ENCODE results near the gene RFX8. TPM values are rescaled to one million over a fixed set of nuclear protein-coding genes. Genes with fewer than 3 reads are reported as not detected.

RFX8 gene
- total RNA-seq, 1 experiment from 2014 or later: not detected

GRCh38 chr2:101410114-101410513 is 64.8 kb downstream of the RFX8 start:
- TF ChIP-seq CTCF (IDR thresholded peaks at IDR 0.05; ENCODE audit: unreplicated experiment): no peak
- H3K4me3 Mint-ChIP-seq (ENCODE audit: low read depth, unreplicated experiment): no peak overlapping the region
- intact Hi-C loops (cut with micrococcal nuclease; ENCODE audit: unreplicated experiment): loop anchor here (10.0 kb wide), 2 partner anchors 285 to 1035 kb away; partner anchors contain the start of gene MAP4K4
- no peak for DNase-seq
- H3K4me1 Mint-ChIP-seq (ENCODE audit: low read depth, unreplicated experiment): peaks cover 5% of the 10 kb centered on the region
- CTCF ChIA-PET: interaction anchor here (0.6 to 0.8 kb wide), 2 partner anchors 61 to 561 kb away, joined by 3 read pairs; no protein-coding TSS in a partner anchor
- no peaks in the 10 kb centered on the region for H3K27me3 Mint-ChIP-seq (ENCODE audit: unreplicated experiment)
- H3K36me3 Mint-ChIP-seq (ENCODE audit: insufficient read depth, unreplicated experiment): no peaks in the 10 kb centered on the region
- no TSS peak for BruUV-seq (replicated peaks)
- H3K9me3 Mint-ChIP-seq (ENCODE audit: low read depth, unreplicated experiment): no peaks in the 10 kb centered on the region
- no peak overlapping the region for H3K27ac Mint-ChIP-seq (ENCODE audit: unreplicated experiment)

DNA sequence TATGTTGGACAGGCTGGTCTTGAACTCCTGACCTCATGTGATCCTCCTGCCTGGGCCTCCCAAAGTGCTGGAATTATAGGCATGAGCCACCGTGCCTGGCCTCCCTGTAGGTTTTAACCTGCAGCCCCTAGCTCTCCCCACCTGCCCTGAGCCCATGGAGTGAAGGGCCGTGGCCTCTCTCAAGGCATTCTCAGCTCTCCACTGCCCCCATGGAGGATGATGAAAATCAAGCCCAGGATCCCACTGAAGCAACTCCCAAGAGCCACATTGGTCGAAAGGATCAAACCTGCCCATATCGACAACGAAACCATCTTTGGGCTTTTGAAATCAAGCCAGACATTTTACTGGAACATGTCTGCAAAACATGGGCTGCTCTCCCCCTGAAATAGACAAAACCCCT is 65.2 kb downstream of the RFX8 start:
- peaks cover 5% of the 10 kb centered on the region for H3K4me1 Mint-ChIP-seq (ENCODE audit: low read depth, unreplicated experiment)
- H3K9me3 Mint-ChIP-seq (ENCODE audit: low read depth, unreplicated experiment): no peaks in the 10 kb centered on the region
- intact Hi-C loops (cut with micrococcal nuclease; ENCODE audit: unreplicated experiment): loop anchor here (10.0 kb wide), 2 partner anchors 285 to 1035 kb away; partner anchors contain the start of gene MAP4K4
- DNase-seq: no peak
- TF ChIP-seq CTCF (IDR thresholded peaks at IDR 0.05; ENCODE audit: unreplicated experiment): no peak
- no TSS peak for BruUV-seq (replicated peaks)
- CTCF ChIA-PET: interaction anchor here (0.8 kb wide), 1 partner anchor 61 kb away, joined by 3 read pairs; no protein-coding TSS in a partner anchor
- no peaks in the 10 kb centered on the region for H3K27me3 Mint-ChIP-seq (ENCODE audit: unreplicated experiment)
- no peaks in the 10 kb centered on the region for H3K36me3 Mint-ChIP-seq (ENCODE audit: insufficient read depth, unreplicated experiment)
- no peak overlapping the region for H3K4me3 Mint-ChIP-seq (ENCODE audit: low read depth, unreplicated experiment)
- H3K27ac Mint-ChIP-seq (ENCODE audit: unreplicated experiment): no peak overlapping the region

DNA sequence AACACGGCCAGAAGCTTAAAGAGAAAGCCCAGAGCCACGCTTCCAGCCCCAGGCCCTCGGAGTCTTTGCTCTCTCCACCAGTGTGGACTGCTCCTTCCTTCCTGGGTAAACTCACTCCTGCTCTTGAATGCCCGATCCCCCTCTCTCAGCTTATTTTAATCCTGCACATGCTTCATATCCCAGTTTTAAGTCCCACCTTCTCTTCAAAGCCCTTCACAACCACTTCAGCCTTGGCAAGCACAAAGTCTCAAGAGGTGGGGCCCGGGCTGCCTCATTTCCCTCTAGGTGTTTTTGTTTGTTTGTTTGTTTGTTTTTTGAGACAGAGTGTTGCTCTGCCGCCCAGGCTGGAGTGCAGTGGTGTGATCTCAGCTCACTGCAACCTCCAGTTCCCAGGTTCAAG is 66.0 kb downstream of the RFX8 start:
- Mint-ChIP-seq H3K36me3 (ENCODE audit: insufficient read depth, unreplicated experiment) (no peaks in the 10 kb centered on the region), H3K9me3 (ENCODE audit: low read depth, unreplicated experiment) (no peaks in the 10 kb centered on the region), H3K4me1 (ENCODE audit: low read depth, unreplicated experiment) (peaks cover 5% of the 10 kb centered on the region), H3K4me3 (ENCODE audit: low read depth, unreplicated experiment) (no peak overlapping the region), H3K27ac (ENCODE audit: unreplicated experiment) (no peak overlapping the region), H3K27me3 (ENCODE audit: unreplicated experiment) (no peaks in the 10 kb centered on the region)
- no TSS peak for BruUV-seq (replicated peaks)
- intact Hi-C loops (cut with micrococcal nuclease; ENCODE audit: unreplicated experiment): no loop called here
- no peak for TF ChIP-seq CTCF (IDR thresholded peaks at IDR 0.05; ENCODE audit: unreplicated experiment)
- DNase-seq: no peak
- CTCF ChIA-PET: no interaction called here

GRCh38 chr2:101405351-101405899 is 69.5 kb downstream of the RFX8 start:
- Mint-ChIP-seq H3K27me3 (ENCODE audit: unreplicated experiment) (no peaks in the 10 kb centered on the region), H3K36me3 (ENCODE audit: insufficient read depth, unreplicated experiment) (no peaks in the 10 kb centered on the region), H3K9me3 (ENCODE audit: low read depth, unreplicated experiment) (no peaks in the 10 kb centered on the region), H3K4me3 (ENCODE audit: low read depth, unreplicated experiment) (no peak overlapping the region), H3K4me1 (ENCODE audit: low read depth, unreplicated experiment) (peaks cover 4% of the 10 kb centered on the region), H3K27ac (ENCODE audit: unreplicated experiment) (no peak overlapping the region)
- CTCF ChIA-PET: interaction anchor here (0.5 to 1.8 kb wide), 2 partner anchors 14 to 82 kb away, joined by 3 to 6 read pairs; no protein-coding TSS in a partner anchor
- intact Hi-C loops (cut with micrococcal nuclease; ENCODE audit: unreplicated experiment): no loop called here
- DNase-seq: no peak
- no peak for TF ChIP-seq CTCF (IDR thresholded peaks at IDR 0.05; ENCODE audit: unreplicated experiment)
- no TSS peak for BruUV-seq (replicated peaks)
